AG04450 (cell line): Measurements from ENCODE around the gene CCDC28B. TPM values are rescaled to one million over a fixed set of nuclear protein-coding genes. Genes with fewer than 3 reads are reported as not detected.

Experiments
- CTCF ChIA-PET: fragments of 300-600, 350-600 bp; formaldehyde crosslinking; extraction: SDS; loops from one replicate; lab custom pipeline; 2022; ENCODE audit warnings: antibody characterized with exemption, inconsistent platforms; lab: Charles Lee
- POLR2A ChIA-PET: fragments of 350-600 bp; formaldehyde crosslinking; extraction: SDS; loops from one replicate; lab custom pipeline; 2021; ENCODE audit warnings: antibody characterized with exemption, inconsistent platforms; lab: Yijun Ruan, JAX
- DNase-seq: peaks from one replicate; pipeline ENCODE4 v3.0.0-alpha.2; 2011; ENCODE audit warnings: low read depth, low spot score
- H3K27ac ChIP-seq: one replicate; pipeline ENCODE4 v1.5.1; 2012; ENCODE audit warnings: low read depth, low read length, control low read depth
- H3K27me3 ChIP-seq: one replicate; pipeline ENCODE4 v1.6.0; 2012; ENCODE audit warnings: low read length; ENCODE audit not compliant: control insufficient read depth, insufficient read depth
- H3K4me3 ChIP-seq: 2 replicates; pipeline ENCODE4 v1.5.1; 2011; ENCODE audit warnings: mild to moderate bottlenecking, low read depth, low read length, control low read depth
- H3K9me3 ChIP-seq: 2 replicates; pipeline ENCODE4 v1.5.1; 2012; ENCODE audit warnings: low read length; ENCODE audit not compliant: control insufficient read depth, insufficient read depth
- CTCF ChIP-seq: IDR thresholded peaks from 2 replicates; pipeline ENCODE4 v1.5.1; 2011; ENCODE audit warnings: low read depth, low read length, control low read depth, inconsistent platforms
- polyA plus RNA-seq: library from polyadenylated mRNA; depleted of rRNA; stranded (reverse); fragments of >200 nt; gene quantifications from 2 replicates; pipeline ENCODE4 v1.2.3, GENCODE V29; 2011

Gene CCDC28B
- polyA plus RNA-seq, 1 experiment: 17.6 TPM

- no peaks in the 10 kb centered on the region; the same call in 1 of the 2 replicates for H3K9me3 ChIP-seq
- no peak for TF ChIP-seq CTCF
- H3K27ac ChIP-seq: no peak overlapping the region
- peak overlapping the region; percentile 81 for H3K4me3 ChIP-seq
- H3K27me3 ChIP-seq: no peaks in the 10 kb centered on the region
- POLR2A ChIA-PET: interaction anchor here (1.0 to 2.6 kb wide), 3 partner anchors 24 to 154 kb away, joined by 3 to 10 read pairs (median 4); partner anchors contain the start of genes IQCC, MARCKSL1 and TMEM39B
- no peak for DNase-seq
- CTCF ChIA-PET: interaction anchor here (0.6 to 0.9 kb wide), 3 partner anchors 9 to 169 kb away, joined by 3 to 6 read pairs (median 4); no protein-coding TSS in a partner anchor
These were observed 18.8 kb upstream of the CCDC28B start for GRCh38 chr1:32181563-32181962.

- Histone ChIP-seq H3K27ac (no peak overlapping the region), H3K4me3 (peak overlapping the region; percentile 81), H3K9me3 (no peaks in the 10 kb centered on the region; the same call in 1 of the 2 replicates), H3K27me3 (no peaks in the 10 kb centered on the region)
- ChIA-PET CTCF (interaction anchor here (0.6 to 0.9 kb wide), 5 partner anchors 8 to 358 kb away, joined by 3 to 6 read pairs (median 4); no protein-coding TSS in a partner anchor), POLR2A (interaction anchor here (0.7 to 1.0 kb wide), 3 partner anchors 10 to 154 kb away, joined by 3 to 5 read pairs (median 4); partner anchors contain the start of gene MARCKSL1)
- TF ChIP-seq CTCF: no peak
- no peak for DNase-seq
These were observed 18.3 kb upstream of the CCDC28B start for GRCh38 chr1:32182060-32182459.

DNA sequence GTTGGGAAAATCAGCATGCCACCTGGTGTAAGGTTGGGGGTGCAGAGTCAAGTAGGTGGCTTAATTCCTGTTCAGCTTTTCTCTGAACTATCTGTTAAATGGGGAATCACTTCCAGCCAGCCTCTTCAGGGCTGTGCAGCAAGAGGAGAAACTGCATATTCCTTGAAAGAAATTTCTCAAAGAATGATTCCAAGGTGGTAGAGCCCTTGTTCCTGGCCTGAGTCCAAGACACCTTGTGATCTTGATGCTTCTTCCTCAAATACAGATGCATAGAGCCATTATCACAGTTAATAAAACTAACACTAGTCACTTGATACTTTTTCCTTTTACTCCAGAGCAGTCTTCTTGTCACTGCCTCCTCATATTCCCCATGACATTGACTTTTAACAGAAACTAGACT, 15.7 kb upstream of the CCDC28B start:
- CTCF ChIA-PET: interaction anchor here (2.1 kb wide), 1 partner anchor 15 kb away, joined by 4 read pairs; the partner anchor contains the start of gene CCDC28B

DNA sequence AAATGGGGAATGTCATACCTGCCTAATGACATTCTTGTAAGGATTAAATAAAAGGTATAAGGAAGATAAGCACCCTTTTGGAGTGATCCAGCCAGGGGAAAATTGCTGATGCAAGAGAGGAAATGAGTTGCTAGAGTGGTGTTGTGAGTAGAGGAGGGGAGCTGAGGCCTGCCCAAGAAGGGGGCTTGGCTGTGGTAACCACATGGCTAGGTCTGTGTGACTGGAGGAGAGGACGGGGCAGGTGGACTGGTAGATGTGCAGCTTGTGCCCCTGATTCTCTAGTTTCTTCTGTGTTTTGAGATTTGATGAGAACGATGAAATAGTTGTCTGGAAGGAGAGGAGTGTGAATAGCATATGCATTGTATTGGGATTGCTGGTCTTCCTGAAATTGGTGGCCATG, 14.3 kb upstream of the CCDC28B start:
- no peak for TF ChIP-seq CTCF
- no peak overlapping the region for H3K4me3 ChIP-seq
- H3K27me3 ChIP-seq: no peaks in the 10 kb centered on the region
- no peak overlapping the region for H3K27ac ChIP-seq
- ChIA-PET CTCF (interaction anchor here (1.5 to 2.1 kb wide), 2 partner anchors 14 to 30 kb away, joined by 4 read pairs; partner anchors contain the start of gene CCDC28B), POLR2A (interaction anchor here (2.2 kb wide), 1 partner anchor 11 kb away, joined by 9 read pairs; no protein-coding TSS in a partner anchor)
- no peaks in the 10 kb centered on the region for H3K9me3 ChIP-seq
- no peak for DNase-seq

More for the DNA sequence above, 15.7 kb upstream of the CCDC28B start:
- no peak for TF ChIP-seq CTCF
- no peak overlapping the region for H3K4me3 ChIP-seq
- POLR2A ChIA-PET: interaction anchor here (0.6 kb wide), 1 partner anchor 52 kb away, joined by 8 read pairs; no protein-coding TSS in a partner anchor
- H3K9me3 ChIP-seq: no peaks in the 10 kb centered on the region; the same call in 1 of the 2 replicates
- H3K27me3 ChIP-seq: no peaks in the 10 kb centered on the region
- H3K27ac ChIP-seq: no peak overlapping the region
- DNase-seq: no peak

DNA sequence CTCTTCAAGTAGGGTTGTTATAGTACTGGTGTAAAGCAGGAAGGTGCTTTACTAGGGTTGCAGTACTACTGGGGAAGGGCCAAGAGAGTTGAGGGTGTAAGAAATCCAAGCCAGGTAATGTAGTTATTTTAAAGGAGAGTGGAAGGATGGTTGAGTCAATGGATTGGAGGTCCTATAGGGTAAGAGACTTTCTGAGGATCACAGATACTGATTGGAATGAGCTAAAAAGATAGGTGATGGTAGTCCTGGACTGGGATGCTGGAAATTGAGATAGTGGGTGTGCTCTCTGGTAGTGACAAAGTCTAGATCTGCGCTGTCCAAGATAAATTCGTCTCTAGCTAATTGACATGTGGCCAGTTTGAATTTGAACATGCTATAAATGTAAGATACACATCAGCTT, 13.9 kb upstream of the CCDC28B start:
- CTCF ChIA-PET: interaction anchor here (1.5 to 2.1 kb wide), 2 partner anchors 13 to 29 kb away, joined by 4 read pairs; partner anchors contain the start of gene CCDC28B
- H3K4me3 ChIP-seq: no peak overlapping the region

More for the DNA sequence above, 13.9 kb upstream of the CCDC28B start:
- Histone ChIP-seq H3K27me3 (no peaks in the 10 kb centered on the region), H3K27ac (no peak overlapping the region), H3K9me3 (no peaks in the 10 kb centered on the region)
- DNase-seq: no peak
- no peak for TF ChIP-seq CTCF
- POLR2A ChIA-PET: interaction anchor here (2.2 kb wide), 1 partner anchor 11 kb away, joined by 9 read pairs; no protein-coding TSS in a partner anchor
